Adrenal gland (tissue), 12 donors: ENCODE measurements around the gene TRIL. TPM values are rescaled to one million over a fixed set of nuclear protein-coding genes. Genes with fewer than 3 reads are reported as not detected.

Experiments
- DNase-seq, 7 donors: peaks; one replicate each; pipeline ENCODE4 v3.0.0-alpha.2; 2019 to 2020
- H3K27ac ChIP-seq, 5 donors: fragments of 200-600 bp; sonication (generic) in 4 of 5; 1 replicate in 3 of 5; 2 replicates in 2 of 5; pipeline versions ENCODE4 v1.5.1 to v1.8.0; 2016 to 2020; ENCODE audit warnings: mild to moderate bottlenecking in 1 of 5
- H3K27me3 ChIP-seq: fragments of 200-600 bp; 2 replicates; pipeline ENCODE4 v1.8.0; 2021
- H3K36me3 ChIP-seq, 2 donors: fragments of 200-600 bp; replicated peaks in 1 of 2; 1 replicate in 1 of 2; 2 replicates in 1 of 2; pipeline versions ENCODE4 v1.5.1 to v1.8.0; 2018 to 2022
- H3K4me1 ChIP-seq, 2 donors: fragments of 200-600 bp; replicated peaks in 1 of 2; 1 replicate in 1 of 2; 2 replicates in 1 of 2; pipeline versions ENCODE4 v1.5.1 to v1.8.0; 2018 to 2021
- H3K4me3 ChIP-seq, 4 donors: fragments of 200-600 bp; sonication (generic) in 3 of 4; one replicate each; pipeline ENCODE4 v1.5.1; 2016 to 2018
- H3K9me3 ChIP-seq, 3 donors: fragments of 200-600 bp; sonication (generic) in 1 of 3; replicated peaks in 1 of 3; 1 replicate in 2 of 3; 2 replicates in 1 of 3; pipeline versions ENCODE4 v1.5.1 to v1.8.0; 2016 to 2021
- POLR2A ChIP-seq, 2 donors: fragments of 450-650 bp; IDR thresholded peaks; one replicate each; pipeline ENCODE4 v1.6.1; 2017; ENCODE audit warnings: antibody characterized with exemption in 2 of 2, mild to moderate bottlenecking in 2 of 2, moderate library complexity in 1 of 2
- WGBS, 4 donors: extraction: QIAGEN DNeasy Blood & Tissue Kit in 2 of 4; methylation state at CpG; one replicate each; pipeline versions ENCODE4 v1.1.5 to v1.1.7; 2013 to 2017; 5-methylcytosine and 5-hydroxymethylcytosine counted together
- intact Hi-C, 2 donors: fragments of 100-400 bp; cut with DNase I; formaldehyde crosslinking; loops; one replicate each; pipeline versions ENCODE4 v1.14.1 to v1.15.0; 2022 to 2023
- polyA plus RNA-seq, 3 donors: library from polyadenylated mRNA; stranded (reverse); fragments of 200-250 nt in 2 of 3; fragments of 350-450 nt in 1 of 3; fragmentation: Illumina TruSeq in 1 of 3; extraction: RNeasy Lipid Tissue Mini Kit (QIAGEN cat#74804) in 1 of 3; gene quantifications; one replicate each; pipeline ENCODE4 v1.2.3, GENCODE V29; 2013 to 2014
- total RNA-seq, 9 donors: library from RNA; depleted of rRNA in 4 of 9; stranded (reverse); fragments of >200 nt in 4 of 9; fragments of 120-200 nt in 1 of 9; fragmentation: NEBNext Ultra II Directional in 1 of 9; extraction: Animal tissue kit (Norgen Biotek cat#: 25700) in 1 of 9; gene quantifications; one replicate each; pipeline versions ENCODE4 v1.1.0 to v1.2.4, GENCODE V29; 2013 to 2023
- TF ChIP-seq, protein P1 (sequence below), 6 experiments: fragments of 450-650 bp in 4 of 6; fragments of 200-600 bp in 2 of 6; sonication (generic) in 1 of 6; IDR thresholded peaks; 1 replicate in 5 of 6; 2 replicates in 1 of 6; pipeline versions ENCODE4 v1.5.1 to v1.8.0; 2016 to 2021; ENCODE audit warnings: antibody characterized with exemption in 6 of 6, mild to moderate bottlenecking in 2 of 6, moderate library complexity in 1 of 6
- donor health status: healthy with polysubstance abuse.
- donor health status: Bipolar disorder and iron deficiency.
- donor health status: DM: yes; HTN: yes; CAD: no.
- donor health status: DM: no; HTN: no; CAD: no.
- donor health status: DM: no; HTN: no; CAD: no.
- donor health status: DM: yes; HTN: yes; CAD: no.

The TRIL gene
- total and polyA plus RNA-seq, 12 donors: 1.3 to 17.1 (median 5.1) TPM

DNA sequence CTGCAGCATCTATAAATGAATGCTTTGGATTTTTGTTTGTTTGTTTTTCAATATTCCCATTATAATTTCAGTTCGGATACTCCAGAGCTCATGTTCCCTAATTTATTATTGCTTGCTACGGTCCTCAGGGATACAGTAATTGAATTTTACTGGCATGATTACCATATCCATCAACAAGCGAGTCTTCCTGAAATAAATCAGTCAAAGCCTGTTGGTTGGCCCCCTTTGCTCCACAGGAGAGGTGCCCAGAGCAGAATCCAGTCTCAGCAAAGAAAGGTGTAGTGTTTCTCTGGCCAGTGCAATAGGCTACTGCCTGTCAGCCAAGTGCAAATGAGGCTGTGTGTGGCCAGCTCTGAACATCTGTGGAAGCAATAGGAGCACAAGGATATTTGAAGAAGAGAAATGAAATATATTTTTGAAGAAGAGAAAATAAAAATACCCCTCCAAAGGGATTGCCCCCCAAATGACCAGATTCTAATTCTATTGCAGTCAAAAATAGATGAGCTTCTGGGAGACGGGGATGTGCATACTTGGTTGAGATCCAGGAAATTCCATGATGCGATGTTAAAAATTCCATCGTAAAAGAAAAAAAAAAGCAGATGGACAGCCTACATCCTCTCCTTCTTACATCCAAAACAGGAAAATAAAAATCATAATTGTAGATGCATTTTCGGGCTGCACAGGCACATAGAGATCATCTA is 18.1 kb downstream of the TRIL start:
- no peaks in the 10 kb centered on the region for H3K27me3 ChIP-seq
- intact Hi-C loops: no loop called here
- TF ChIP-seq, protein P1, sequence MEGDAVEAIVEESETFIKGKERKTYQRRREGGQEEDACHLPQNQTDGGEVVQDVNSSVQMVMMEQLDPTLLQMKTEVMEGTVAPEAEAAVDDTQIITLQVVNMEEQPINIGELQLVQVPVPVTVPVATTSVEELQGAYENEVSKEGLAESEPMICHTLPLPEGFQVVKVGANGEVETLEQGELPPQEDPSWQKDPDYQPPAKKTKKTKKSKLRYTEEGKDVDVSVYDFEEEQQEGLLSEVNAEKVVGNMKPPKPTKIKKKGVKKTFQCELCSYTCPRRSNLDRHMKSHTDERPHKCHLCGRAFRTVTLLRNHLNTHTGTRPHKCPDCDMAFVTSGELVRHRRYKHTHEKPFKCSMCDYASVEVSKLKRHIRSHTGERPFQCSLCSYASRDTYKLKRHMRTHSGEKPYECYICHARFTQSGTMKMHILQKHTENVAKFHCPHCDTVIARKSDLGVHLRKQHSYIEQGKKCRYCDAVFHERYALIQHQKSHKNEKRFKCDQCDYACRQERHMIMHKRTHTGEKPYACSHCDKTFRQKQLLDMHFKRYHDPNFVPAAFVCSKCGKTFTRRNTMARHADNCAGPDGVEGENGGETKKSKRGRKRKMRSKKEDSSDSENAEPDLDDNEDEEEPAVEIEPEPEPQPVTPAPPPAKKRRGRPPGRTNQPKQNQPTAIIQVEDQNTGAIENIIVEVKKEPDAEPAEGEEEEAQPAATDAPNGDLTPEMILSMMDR (IDR thresholded peaks at IDR 0.05): no peak
- TF ChIP-seq POLR2A (IDR thresholded peaks at IDR 0.05): no peak

DNA sequence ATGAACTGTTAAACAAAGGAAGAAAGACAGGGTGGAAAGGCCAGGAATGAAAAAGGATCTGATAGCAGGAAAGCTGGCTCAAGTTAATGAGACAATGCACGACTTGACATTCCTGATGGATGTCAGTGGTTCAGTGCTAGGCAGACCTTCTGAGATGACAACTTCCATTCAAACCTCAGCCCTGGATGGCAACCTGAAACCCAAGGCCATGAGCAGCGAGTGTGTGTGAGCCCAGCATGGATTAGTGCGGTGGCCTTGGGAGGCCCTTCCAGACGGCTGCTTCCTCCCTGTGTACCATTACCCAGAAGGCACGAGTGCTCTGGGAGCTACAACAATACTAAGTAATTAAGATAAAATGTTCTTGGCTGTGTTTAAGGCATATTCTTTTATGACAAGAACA is 18.8 kb downstream of the TRIL start:
- peak in 1 of 7 donors; percentile 31 for DNase-seq
- Histone ChIP-seq H3K27ac (peak overlapping the region in 2 of 5 donors; percentile 21 to 27), H3K9me3 (no peaks in the 10 kb centered on the region), H3K36me3 (no peaks in the 10 kb centered on the region), H3K4me1 (peaks cover 0 to 21% of the 10 kb centered on the region in 2 donors), H3K27me3 (no peaks in the 10 kb centered on the region), H3K4me3 (no peak overlapping the region)
- WGBS, 4 donors: 16 to 23% (median 21%) methylated on average over 5 of the region's 5 CpGs
- no peak for TF ChIP-seq POLR2A (IDR thresholded peaks at IDR 0.05)
- TF ChIP-seq, protein P1 (IDR thresholded peaks at IDR 0.05): no peak
- intact Hi-C loops: no loop called here

More for the DNA sequence above, 18.1 kb downstream of the TRIL start:
- Histone ChIP-seq H3K9me3 (no peaks in the 10 kb centered on the region), H3K4me1 (peaks cover 0 to 21% of the 10 kb centered on the region in 2 donors), H3K27ac (peak overlapping the region in 2 of 5 donors; percentile 21 to 51), H3K4me3 (no peak overlapping the region), H3K36me3 (no peaks in the 10 kb centered on the region)
- 59 to 64% (median 61%) methylated on average over 7 of the region's 7 CpGs for WGBS, 4 donors
- no peak for DNase-seq

DNA sequence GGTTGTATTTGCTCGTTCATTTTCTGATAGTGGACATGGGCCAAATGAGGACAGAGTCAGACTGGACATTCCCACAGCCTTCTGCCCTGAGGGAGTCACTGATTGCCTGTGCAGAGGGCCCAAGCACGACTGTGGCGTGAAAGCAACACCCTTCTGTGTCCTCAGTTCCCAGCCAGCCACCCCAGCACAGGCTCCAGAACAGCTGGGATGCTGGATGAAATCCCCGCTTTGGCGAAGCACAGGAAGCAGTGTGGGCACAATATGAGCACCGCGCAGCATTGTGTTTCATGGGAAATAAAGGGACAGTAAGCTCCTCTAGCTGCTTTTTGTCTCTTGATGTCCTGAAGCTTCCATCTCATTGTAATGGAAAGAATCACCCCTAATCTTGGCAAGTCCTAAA is 20.5 kb downstream of the TRIL start:
- no peak overlapping the region for H3K27ac ChIP-seq
- H3K36me3 ChIP-seq: no peaks in the 10 kb centered on the region
- intact Hi-C loops: no loop called here
- H3K4me1 ChIP-seq: peaks cover 0 to 21% of the 10 kb centered on the region in 2 donors
- no peak for DNase-seq
- WGBS, 4 donors: 79 to 93% (median 83%) methylated on average over 7 of the region's 7 CpGs
- no peaks in the 10 kb centered on the region for H3K9me3 ChIP-seq
- no peaks in the 10 kb centered on the region for H3K27me3 ChIP-seq
- no peak overlapping the region for H3K4me3 ChIP-seq
- no peak for TF ChIP-seq POLR2A (IDR thresholded peaks at IDR 0.05)
- TF ChIP-seq, protein P1 (IDR thresholded peaks at IDR 0.05): no peak

DNA sequence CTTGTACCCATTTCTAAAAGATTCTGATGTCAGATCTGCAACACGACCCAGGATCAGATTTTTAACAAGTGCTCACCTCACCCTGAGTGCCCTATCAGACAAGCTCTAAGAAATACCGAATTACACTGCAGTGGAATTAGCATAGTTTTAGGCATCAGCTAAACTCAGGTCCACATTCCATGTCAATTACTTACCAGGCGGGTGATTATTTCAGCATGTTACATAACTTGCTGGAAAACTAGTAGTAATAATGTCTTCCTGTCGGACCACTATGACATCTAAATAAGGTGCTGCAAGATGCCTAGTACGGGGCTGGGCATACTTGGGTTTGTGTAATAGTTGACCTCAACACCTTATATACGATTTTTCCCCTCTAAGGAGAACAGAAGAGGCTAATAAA is 21.0 kb downstream of the TRIL start:
- no peak overlapping the region for H3K27ac ChIP-seq
- no peaks in the 10 kb centered on the region for H3K36me3 ChIP-seq
- H3K27me3 ChIP-seq: no peaks in the 10 kb centered on the region
- DNase-seq: no peak
- intact Hi-C loops: no loop called here
- H3K4me3 ChIP-seq: no peak overlapping the region
- peaks cover 0 to 20% of the 10 kb centered on the region in 2 donors for H3K4me1 ChIP-seq
- no peaks in the 10 kb centered on the region for H3K9me3 ChIP-seq
- TF ChIP-seq POLR2A (IDR thresholded peaks at IDR 0.05): no peak
- TF ChIP-seq, protein P1 (IDR thresholded peaks at IDR 0.05): no peak
- 78 to 87% (median 83%) methylated on average over 6 of the region's 6 CpGs for WGBS, 4 donors
